H1 (cell line): Measurements from ENCODE around the gene TIMM10B. TPM values are rescaled to one million over a fixed set of nuclear protein-coding genes. Genes with fewer than 3 reads are reported as not detected.

Source experiments
- CTCF ChIA-PET: fragments of 300-600 bp; sonication (Branson Sonifier 250); formaldehyde crosslinking; loops from one replicate; lab custom pipeline; 2021; ENCODE audit not compliant: partially characterized antibody; lab: Charles Lee
- POLR2A ChIA-PET: fragments of 300-600 bp; sonication (Branson Sonifier 250); formaldehyde crosslinking; loops from one replicate; lab custom pipeline; 2021; ENCODE audit warnings: inconsistent platforms; ENCODE audit not compliant: partially characterized antibody; lab: Charles Lee
- DNase-seq, 2 experiments: peaks; one replicate each; pipeline versions ENCODE4 v3.0.0 to v3.0.0-alpha.2; 2010 to 2022; ENCODE audit warnings: low spot score in 2 of 2, low read depth in 1 of 2, mixed read lengths in 1 of 2
- FAIRE-seq: peaks from 2 replicates; lab custom pipeline; 2011; peaks lifted over from hg19 to GRCh38; lab: Jason Lieb, UNC
- H2AFZ ChIP-seq: 2 replicates; pipeline ENCODE4 v1.8.1; 2012; ENCODE audit warnings: low read length, inconsistent platforms
- H2AK5ac ChIP-seq: 2 replicates; pipeline ENCODE4 v1.6.1; 2013; ENCODE audit warnings: low read depth, low read length
- H2BK120ac ChIP-seq: replicated peaks from 2 replicates; pipeline ENCODE3; 2013; ENCODE audit warnings: low read depth, low read length, inconsistent platforms
- H2BK12ac ChIP-seq: 2 replicates; pipeline ENCODE4 v1.6.1; 2013; ENCODE audit warnings: low read depth, low read length
- H2BK15ac ChIP-seq: 2 replicates; pipeline ENCODE4 v1.6.1; 2013; ENCODE audit warnings: low read length
- H2BK20ac ChIP-seq: 2 replicates; pipeline ENCODE4 v1.6.1; 2013; ENCODE audit warnings: low read length
- H2BK5ac ChIP-seq: 2 replicates; pipeline ENCODE4 v1.6.1; 2013; ENCODE audit warnings: low read depth, low read length
- H3K14ac ChIP-seq: 2 replicates; pipeline ENCODE4 v1.6.1; 2013; ENCODE audit warnings: inconsistent platforms; ENCODE audit not compliant: insufficient read length
- H3K18ac ChIP-seq: 2 replicates; pipeline ENCODE4 v1.6.1; 2013; ENCODE audit warnings: low read length; ENCODE audit errors: extremely low read depth
- H3K23ac ChIP-seq: 2 replicates; pipeline ENCODE4 v1.6.1; 2013; ENCODE audit warnings: inconsistent platforms; ENCODE audit not compliant: insufficient read length
- H3K23me2 ChIP-seq: 2 replicates; pipeline ENCODE4 v1.6.1; 2013; ENCODE audit warnings: low read depth, low read length
- H3K27ac ChIP-seq: 2 replicates; pipeline ENCODE4 v1.6.1; 2011; ENCODE audit warnings: low read depth, low read length, inconsistent platforms
- H3K27me3 ChIP-seq, 4 experiments: replicated peaks in 1 of 4; 1 replicate in 1 of 4; 2 replicates in 3 of 4; pipeline versions ENCODE4 v1.6.1 to v1.8.1; 2011 to 2013; ENCODE audit warnings: low read length in 3 of 4, mild to moderate bottlenecking in 3 of 4, inconsistent platforms in 2 of 4, mixed read lengths in 2 of 4, moderate library complexity in 1 of 4; ENCODE audit not compliant: control insufficient read depth in 3 of 4, insufficient read depth in 3 of 4; ENCODE audit errors: extremely low read depth in 1 of 4
- H3K36me3 ChIP-seq, 4 experiments: 2 replicates each; pipeline versions ENCODE4 v1.6.1 to v1.8.1; 2011 to 2013; ENCODE audit warnings: mild to moderate bottlenecking in 4 of 4, low read length in 3 of 4, moderate library complexity in 2 of 4, control low read depth in 1 of 4, inconsistent platforms in 1 of 4; ENCODE audit not compliant: insufficient read depth in 4 of 4, control insufficient read depth in 2 of 4
- H3K4ac ChIP-seq: replicated peaks from 2 replicates; pipeline ENCODE3; 2013; ENCODE audit warnings: low read length, low read depth, mixed read lengths, inconsistent platforms; ENCODE audit not compliant: insufficient read length
- H3K4me1 ChIP-seq, 4 experiments: replicated peaks in 1 of 4; 1 replicate in 1 of 4; 2 replicates in 3 of 4; pipeline versions ENCODE4 v1.6.1 to v1.8.1; 2011 to 2013; ENCODE audit warnings: low read length in 3 of 4, inconsistent platforms in 2 of 4, mixed read lengths in 1 of 4; ENCODE audit not compliant: insufficient read depth in 4 of 4, control insufficient read depth in 3 of 4
- H3K4me2 ChIP-seq, 2 experiments: 2 replicates each; pipeline versions ENCODE4 v1.6.1 to v1.8.1; 2011 to 2013; ENCODE audit warnings: low read depth in 2 of 2, low read length in 2 of 2, control low read depth in 1 of 2, inconsistent platforms in 1 of 2, mild to moderate bottlenecking in 1 of 2; ENCODE audit not compliant: insufficient read depth in 1 of 2
- H3K4me3 ChIP-seq, 4 experiments: fragments of 200-600, 300-600 bp in 1 of 4; sonication (generic), shearing (Covaris generic), sonication (Bioruptor Twin) in 1 of 4; 2 replicates each; pipeline versions ENCODE4 v1.5.1 to v1.8.1; 2011 to 2016; ENCODE audit warnings: low read length in 4 of 4, low read depth in 3 of 4, control low read depth in 2 of 4, inconsistent platforms in 2 of 4, mild to moderate bottlenecking in 2 of 4, mixed read lengths in 1 of 4, moderate library complexity in 1 of 4; ENCODE audit not compliant: insufficient read depth in 2 of 4; ENCODE audit errors: extremely low read depth in 1 of 4
- H3K56ac ChIP-seq: replicated peaks from 2 replicates; pipeline ENCODE3; 2013; ENCODE audit warnings: low read depth, mild to moderate bottlenecking, mixed read lengths, low read length, inconsistent platforms; ENCODE audit not compliant: insufficient read length
- H3K79me1 ChIP-seq: 2 replicates; pipeline ENCODE4 v1.6.1; 2013; ENCODE audit warnings: low read depth, low read length, control low read depth
- H3K79me2 ChIP-seq, 2 experiments: 2 replicates each; pipeline versions ENCODE4 v1.6.1 to v1.8.1; 2012 to 2013; ENCODE audit warnings: low read length in 2 of 2, mild to moderate bottlenecking in 2 of 2, inconsistent platforms in 1 of 2; ENCODE audit not compliant: insufficient read depth in 2 of 2, control insufficient read depth in 1 of 2
- H3K9ac ChIP-seq, 4 experiments: replicated peaks in 1 of 4; 1 replicate in 1 of 4; 2 replicates in 3 of 4; pipeline versions ENCODE4 v1.6.1 to v1.8.1; 2011 to 2013; ENCODE audit warnings: low read depth in 3 of 4, low read length in 3 of 4, control low read depth in 2 of 4, mild to moderate bottlenecking in 2 of 4, moderate library complexity in 2 of 4, inconsistent platforms in 1 of 4; ENCODE audit errors: extremely low read depth in 1 of 4
- H3K9me3 ChIP-seq, 2 experiments: 2 replicates each; pipeline versions ENCODE4 v1.6.1 to v1.8.1; 2012 to 2013; ENCODE audit warnings: mild to moderate bottlenecking in 2 of 2, moderate library complexity in 2 of 2, control low read depth in 1 of 2, inconsistent platforms in 1 of 2, low read depth in 1 of 2, low read length in 1 of 2, mixed read lengths in 1 of 2; ENCODE audit not compliant: insufficient read depth in 2 of 2
- H4K20me1 ChIP-seq, 2 experiments: replicated peaks in 1 of 2; 2 replicates each; pipeline versions ENCODE3 to v1.8.1; 2011 to 2013; ENCODE audit warnings: inconsistent platforms in 2 of 2, low read length in 2 of 2, mild to moderate bottlenecking in 1 of 2; ENCODE audit not compliant: insufficient read depth in 2 of 2, control insufficient read depth in 1 of 2
- H4K5ac ChIP-seq: 2 replicates; pipeline ENCODE4 v1.6.1; 2013; ENCODE audit warnings: low read length, low read depth, mixed read lengths, inconsistent platforms; ENCODE audit not compliant: insufficient read length
- H4K8ac ChIP-seq: 2 replicates; pipeline ENCODE4 v1.8.0; 2013; ENCODE audit warnings: mild to moderate bottlenecking, moderate library complexity, low read length, inconsistent platforms; ENCODE audit not compliant: insufficient read depth; ENCODE audit errors: extremely low read depth
- H4K91ac ChIP-seq: replicated peaks from 2 replicates; pipeline ENCODE3; 2013; ENCODE audit warnings: low read length, mixed read lengths, inconsistent platforms; ENCODE audit not compliant: insufficient read length
- ATF2 ChIP-seq: IDR thresholded peaks from 2 replicates; pipeline ENCODE4 v1.6.1; 2012; ENCODE audit warnings: low read length, inconsistent platforms
- CHD1 ChIP-seq: IDR thresholded peaks from 2 replicates; pipeline ENCODE4 v1.6.1; 2012; ENCODE audit warnings: low read depth, low read length, improper control_type of control experiment
- EGR1 ChIP-seq: IDR thresholded peaks from 2 replicates; pipeline ENCODE4 v1.6.1; 2011; ENCODE audit warnings: low read depth, low read length, borderline replicate concordance
- JUN ChIP-seq: IDR thresholded peaks from 2 replicates; pipeline ENCODE4 v1.6.1; 2011; ENCODE audit warnings: low read depth, mild to moderate bottlenecking, improper control_type of control experiment, low read length
- KDM1A ChIP-seq: fragments of 200-600, 300-600 bp; sonication (generic); IDR thresholded peaks from 2 replicates; pipeline ENCODE4 v1.7.1; 2016; ENCODE audit warnings: mild to moderate bottlenecking, low read length, borderline replicate concordance
- SUZ12 ChIP-seq: fragments of 200-600 bp; sonication (generic); IDR thresholded peaks from 2 replicates; pipeline ENCODE4 v1.6.1; 2012; ENCODE audit warnings: mild to moderate bottlenecking, inconsistent platforms, low read length, moderate library complexity, mixed read lengths
- WGBS, 2 experiments: shearing (Covaris generic) in 1 of 2; methylation state at CpG; one replicate each; pipeline versions ENCODE4 v1.1.6 to v1.1.7; 2013 to 2015; ENCODE audit warnings: low lambda C conversion rate in 2 of 2, mixed read lengths in 2 of 2, inconsistent platforms in 1 of 2, low coverage in 1 of 2, missing lambda C conversion rate in 1 of 2; ENCODE audit not compliant: insufficient replicate concordance in 2 of 2, insufficient coverage in 1 of 2, insufficient read length in 1 of 2; ENCODE audit errors: extremely low coverage in 1 of 2, missing lambda C conversion rate in 1 of 2; 5-methylcytosine and 5-hydroxymethylcytosine counted together
- polyA plus RNA-seq, 7 experiments: library from polyadenylated mRNA; depleted of rRNA in 3 of 7; stranded (reverse) in 5 of 7; unstranded in 2 of 7; fragments of >200 nt in 5 of 7; fragments of 200-250 nt in 2 of 7; gene quantifications; 1 replicate in 5 of 7; 2 replicates in 1 of 7; 4 replicates in 1 of 7; pipeline versions ENCODE4 v1.2.1 to v1.2.3, GENCODE V29; 2011 to 2013; ENCODE audit warnings: missing spikeins in 2 of 7, mixed read lengths in 2 of 7
- total RNA-seq: library from RNA; stranded (reverse); fragmentation: NEBNext Ultra II Directional; extraction: Animal tissue kit (Norgen Biotek cat#: 25700); gene quantifications from 2 replicates; pipeline ENCODE4 v1.2.1, GENCODE V29; 2021

TIMM10B gene
- total and polyA plus RNA-seq, 2 of the 8 experiments (the other 6 are each of a cell fraction or from before 2014, with no cell fraction given) = 38.2 to 47.8 TPM

DNA sequence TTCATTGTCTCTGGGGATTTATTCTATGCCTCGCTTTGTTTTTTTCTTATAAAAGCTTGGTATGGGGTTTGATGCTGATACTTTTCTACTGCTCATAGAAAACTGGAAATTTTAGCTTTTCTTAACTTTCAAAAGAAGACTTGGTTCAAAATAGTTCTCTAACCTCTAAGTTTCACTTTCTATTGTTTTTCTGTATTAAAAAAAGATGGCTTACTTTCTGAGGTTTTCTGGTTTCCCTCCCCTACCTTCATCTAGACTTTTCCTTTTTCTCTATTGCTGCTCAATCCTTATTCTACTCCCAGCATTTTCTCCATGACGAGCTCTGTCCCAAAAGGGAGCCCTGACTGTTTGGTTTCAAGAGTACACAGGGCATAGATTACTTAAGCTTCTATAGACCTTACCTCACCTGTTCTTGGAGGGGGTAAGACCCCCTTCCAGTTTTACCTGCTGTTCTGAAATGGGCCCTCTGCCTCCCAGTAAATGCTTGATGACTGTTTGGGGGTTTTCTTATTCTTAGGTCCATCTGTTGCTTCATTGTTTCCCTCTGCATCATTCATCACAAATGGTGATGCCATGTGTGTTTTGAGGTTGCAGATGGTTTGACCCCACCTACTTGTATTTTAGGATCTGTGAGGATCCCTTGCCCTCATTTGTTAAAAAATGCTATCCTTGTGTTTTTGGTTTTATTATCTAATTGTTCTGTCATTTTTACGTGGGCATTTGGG lies 45.3 kb downstream of the TIMM10B start:
- H3K4ac ChIP-seq = no peak overlapping the region
- 87% methylated on average over 3 of the region's 3 CpGs; no CpG with 5 or more reads in 1 of the 2 experiments for WGBS, 2 experiments
- H3K4me1 ChIP-seq = no peaks in the 10 kb centered on the region
- no peaks in the 10 kb centered on the region for H4K20me1 ChIP-seq
- no peak overlapping the region for H4K8ac ChIP-seq
- no peaks in the 10 kb centered on the region for H3K9me3 ChIP-seq
- H3K9ac ChIP-seq = no peak overlapping the region; a peak in 1 of 7 replicates
- no peaks in the 10 kb centered on the region for H3K23me2 ChIP-seq
- H3K79me1 ChIP-seq = no peaks in the 10 kb centered on the region
- CTCF ChIA-PET = interaction anchor here (0.6 to 1.4 kb wide), 6 partner anchors 22 to 154 kb away, joined by 3 to 8 read pairs (median 3); no protein-coding TSS in a partner anchor
- no peak overlapping the region for H2BK120ac ChIP-seq
- no peaks in the 10 kb centered on the region for H3K36me3 ChIP-seq
- no peak overlapping the region for H3K27ac ChIP-seq
- H3K27me3 ChIP-seq = no peaks in the 10 kb centered on the region
- no peak overlapping the region for H2AFZ ChIP-seq
- H3K18ac ChIP-seq = no peak overlapping the region
- H3K56ac ChIP-seq = no peak overlapping the region
- no peak for FAIRE-seq
- no peak overlapping the region for H3K4me3 ChIP-seq
- DNase-seq = no peak
- TF ChIP-seq CHD1 = no peak
- TF ChIP-seq EGR1 = no peak
- TF ChIP-seq KDM1A = no peak
- no peak for TF ChIP-seq JUN
- TF ChIP-seq SUZ12 = no peak
- TF ChIP-seq ATF2 = no peak
- H2BK12ac ChIP-seq = no peak overlapping the region
- no peak overlapping the region for H3K23ac ChIP-seq
- POLR2A ChIA-PET = no interaction called here
- H2BK5ac ChIP-seq = no peak overlapping the region
- no peak overlapping the region for H4K91ac ChIP-seq
- H2AK5ac ChIP-seq = no peak overlapping the region
- no peak overlapping the region for H3K14ac ChIP-seq
- no peak overlapping the region for H2BK20ac ChIP-seq
- no peak overlapping the region for H4K5ac ChIP-seq
- no peaks in the 10 kb centered on the region for H3K79me2 ChIP-seq
- H2BK15ac ChIP-seq = no peak overlapping the region
- H3K4me2 ChIP-seq = no peak overlapping the region
